Fibroblast of skin of left quadriceps (primary cell): Measurements from ENCODE around the gene PPM1H.
A peak's percentile ranks its signal among the peaks of the same experiment; 100 is the strongest.

Source experiments
- DNase-seq, 2 experiments: peaks; one replicate each; pipeline ENCODE4 v3.0.0-alpha.2; 2013; ENCODE audit warnings: low read depth in 2 of 2

Gene PPM1H

DNA sequence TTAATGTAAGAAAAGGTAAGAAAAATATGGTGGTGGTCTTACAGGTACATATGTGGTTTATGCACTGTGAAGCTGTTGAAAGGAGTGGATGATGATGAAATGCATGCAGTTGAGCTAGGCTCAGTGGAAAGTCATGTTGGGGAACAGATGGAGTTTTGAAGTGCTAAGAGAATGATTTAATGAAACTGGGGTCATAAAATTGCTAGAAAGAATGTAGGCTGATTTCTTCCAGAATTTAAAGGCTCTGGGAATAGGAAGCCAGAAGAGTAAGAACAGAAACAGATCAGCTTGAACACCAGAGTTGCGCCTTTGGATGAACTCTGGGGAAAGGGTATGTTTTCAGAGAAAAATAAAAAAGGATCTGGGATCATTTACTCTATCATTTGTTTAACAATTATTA is 321.9 kb downstream of the PPM1H start:
- peak; percentile 72 to 76 for DNase-seq

DNA sequence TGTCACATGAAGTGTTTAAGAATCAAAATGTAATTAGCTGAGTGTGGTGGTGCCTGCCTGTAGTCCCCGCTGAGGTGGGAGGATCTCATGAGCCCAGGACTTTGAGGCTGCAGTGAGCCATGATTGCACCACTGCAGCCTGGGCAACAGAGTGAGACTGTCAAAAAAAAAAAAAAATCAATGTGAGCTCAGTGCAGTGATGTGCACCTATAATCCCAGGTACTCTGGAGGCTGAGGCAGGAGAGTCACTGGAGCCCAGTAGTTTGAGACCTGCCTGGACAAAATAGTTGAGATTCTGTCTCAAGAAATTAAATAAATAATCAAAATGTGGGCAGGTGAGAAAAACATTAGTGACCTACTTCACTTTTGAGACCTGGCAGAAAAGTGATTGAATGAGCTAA is 328.3 kb downstream of the PPM1H start:
- DNase-seq, result no peak

DNA sequence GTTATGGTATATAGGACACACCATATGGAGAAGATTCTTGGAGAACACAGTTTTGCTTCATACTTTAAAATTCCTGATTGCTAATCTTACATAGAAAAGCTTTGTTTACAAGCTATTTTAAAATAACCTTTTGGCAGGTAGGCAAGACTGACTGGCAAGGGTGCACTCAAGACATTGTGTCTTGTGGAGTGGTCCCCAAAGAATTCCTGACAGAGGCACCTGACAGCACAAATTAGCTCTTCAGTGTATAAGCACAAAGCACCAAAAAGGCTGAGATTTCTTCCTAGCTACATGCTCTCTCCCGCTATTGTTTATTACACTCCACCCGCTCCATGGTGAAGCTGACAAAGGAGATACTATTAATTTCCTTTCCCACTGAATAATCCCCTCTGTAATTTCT is 329.0 kb downstream of the PPM1H start:
- no peak for DNase-seq

DNA sequence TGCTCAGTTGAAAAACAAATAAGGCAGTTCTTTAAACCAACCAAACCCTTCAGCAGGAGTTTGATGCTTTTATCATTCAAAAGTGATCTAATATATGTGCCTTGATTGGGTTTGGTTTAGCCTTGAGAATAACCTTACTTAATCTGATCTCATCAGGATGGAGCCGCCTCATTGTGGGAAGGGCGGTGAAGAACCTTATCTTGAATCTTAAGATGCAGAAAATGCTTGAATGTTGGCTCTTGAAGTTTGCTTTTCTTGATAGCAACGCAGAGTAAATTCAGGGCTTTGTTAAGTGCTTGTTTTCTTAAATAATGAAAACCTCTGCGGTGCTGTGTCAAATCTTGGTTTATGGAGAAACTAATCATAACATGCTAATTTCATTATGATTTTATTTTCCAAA is 330.1 kb downstream of the PPM1H start:
- DNase-seq, result no peak

DNA sequence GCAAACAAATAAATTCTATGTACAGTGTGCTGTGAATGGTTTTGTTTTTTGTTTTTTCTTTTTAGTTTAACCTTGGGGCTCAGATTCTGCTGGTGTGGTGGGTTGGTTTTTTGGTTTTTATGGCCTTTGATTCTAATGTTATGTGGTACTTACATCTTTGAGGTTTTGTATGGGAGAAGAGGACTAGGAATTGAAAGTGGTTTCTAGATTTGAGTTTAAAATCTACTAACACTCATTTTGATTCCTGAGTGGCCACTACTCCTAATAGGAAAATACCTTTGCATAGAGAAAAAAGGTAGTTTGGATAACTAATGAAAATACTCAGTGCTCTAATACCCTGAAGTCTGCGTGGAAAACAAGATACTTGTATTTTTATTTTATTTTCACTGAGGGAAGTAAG is 330.6 kb downstream of the PPM1H start:
- DNase-seq, result no peak

DNA sequence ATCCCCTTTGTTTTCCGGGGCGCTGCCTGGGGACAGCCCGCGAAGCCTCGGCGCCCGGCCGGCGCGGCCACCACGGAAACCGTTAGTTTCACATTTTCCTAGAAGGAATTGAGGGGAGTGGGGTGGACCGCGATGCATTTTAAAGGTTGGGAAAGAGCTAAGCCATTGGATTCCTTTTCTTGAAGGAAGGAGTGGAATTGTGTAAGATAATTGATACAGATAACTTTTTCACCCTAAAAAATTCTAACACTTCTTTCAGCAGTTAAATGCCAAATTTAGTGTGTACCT is 331.2 kb downstream of the PPM1H start:
- no peak for DNase-seq

DNA sequence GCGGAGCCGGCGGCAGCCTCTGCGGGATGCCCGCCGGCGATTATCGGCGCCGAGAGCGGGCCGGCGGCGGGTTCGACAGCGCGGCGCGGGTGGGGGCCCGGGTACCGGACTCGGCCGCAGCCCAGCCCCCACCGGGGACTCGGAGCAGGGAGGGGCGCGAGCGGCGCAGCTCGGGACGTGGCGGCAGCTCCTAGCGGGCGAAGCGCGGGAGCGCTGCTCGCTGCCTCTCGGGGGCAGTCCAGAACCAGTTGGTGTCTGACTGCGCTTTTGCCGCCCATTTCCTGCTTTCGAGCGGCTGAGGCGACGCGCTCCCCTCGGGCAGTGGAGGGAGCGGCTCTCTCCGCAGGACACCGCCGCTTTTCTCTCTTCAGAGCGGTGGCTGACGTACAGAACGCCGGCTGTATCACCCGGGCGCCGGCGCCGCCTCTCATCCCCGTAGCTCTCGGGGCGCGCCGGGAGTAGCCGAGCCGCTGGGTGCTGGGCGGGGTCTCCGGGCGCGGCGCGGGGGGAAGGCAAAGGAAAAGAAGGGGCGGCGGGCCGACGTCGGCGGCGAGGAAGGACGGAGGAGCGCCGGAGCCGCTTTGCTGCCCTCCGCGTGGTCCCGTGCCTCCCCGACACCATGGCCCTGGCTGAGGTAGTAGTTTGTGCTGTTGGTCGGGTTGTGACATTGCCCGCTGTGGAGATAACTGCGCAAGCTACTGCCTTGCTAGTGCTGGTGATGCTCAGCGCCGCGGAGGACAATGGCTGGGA is 331.7 kb downstream of the PPM1H start:
- DNase-seq, result peak; percentile 66 to 68

DNA sequence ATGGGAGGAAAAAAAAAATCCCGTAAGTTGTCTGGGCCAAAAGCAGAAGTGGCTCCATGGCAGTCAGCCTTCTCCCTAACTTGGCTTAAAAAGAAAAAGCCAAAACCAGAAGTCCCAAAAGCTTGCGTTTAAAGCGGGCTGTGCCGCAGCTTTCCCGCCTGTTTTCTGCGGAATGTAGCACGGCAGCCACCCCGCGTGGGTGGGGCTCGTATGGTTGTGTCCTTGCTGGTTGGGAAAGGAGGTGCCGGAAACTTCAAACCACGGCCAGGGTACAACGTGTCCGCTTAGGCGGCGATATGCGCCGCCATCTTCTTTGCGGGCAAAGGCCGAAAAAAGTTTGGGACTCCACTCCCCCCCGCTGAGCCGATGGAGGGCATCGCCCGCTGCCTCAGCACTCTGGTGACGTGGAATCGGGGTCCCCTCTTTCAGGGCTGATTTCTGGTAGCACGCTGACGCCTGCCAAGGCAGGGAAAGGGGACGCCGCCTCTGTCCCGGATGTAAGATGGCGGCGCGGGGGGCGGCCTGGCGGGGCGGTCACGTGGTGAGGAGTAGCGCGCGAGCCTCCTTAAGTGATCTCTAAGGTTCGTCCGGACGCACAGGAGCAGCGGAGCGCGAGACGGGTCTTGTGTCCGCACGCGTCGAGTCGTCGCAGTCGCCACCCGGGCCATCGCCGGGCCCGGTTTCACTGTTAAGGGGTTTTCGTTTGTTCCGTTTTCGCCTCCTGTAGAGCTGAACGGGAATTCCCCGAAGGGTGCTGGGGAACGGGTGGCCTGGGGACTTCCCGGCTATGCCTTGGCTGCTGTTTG is 332.5 kb downstream of the PPM1H start:
- peak; percentile 81 to 82 for DNase-seq

DNA sequence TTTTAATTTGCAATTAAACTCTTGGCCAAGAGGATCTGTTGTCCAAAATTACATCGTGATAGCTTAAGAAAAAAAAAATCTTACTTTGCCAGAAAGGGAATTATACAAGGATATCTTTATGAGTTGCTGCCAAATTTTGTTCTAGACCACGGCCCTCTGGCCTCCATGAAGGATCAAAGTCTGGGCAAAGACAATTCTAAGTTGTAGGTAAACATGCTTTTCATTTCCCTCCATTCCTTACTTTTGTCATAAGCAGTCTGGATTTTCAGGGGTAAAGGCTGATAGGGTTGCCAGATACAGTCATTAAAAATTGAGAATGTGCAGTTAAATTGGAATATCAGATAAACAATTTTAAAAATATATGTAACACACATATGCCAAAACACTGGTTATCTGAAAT is 333.2 kb downstream of the PPM1H start:
- no peak for DNase-seq

DNA sequence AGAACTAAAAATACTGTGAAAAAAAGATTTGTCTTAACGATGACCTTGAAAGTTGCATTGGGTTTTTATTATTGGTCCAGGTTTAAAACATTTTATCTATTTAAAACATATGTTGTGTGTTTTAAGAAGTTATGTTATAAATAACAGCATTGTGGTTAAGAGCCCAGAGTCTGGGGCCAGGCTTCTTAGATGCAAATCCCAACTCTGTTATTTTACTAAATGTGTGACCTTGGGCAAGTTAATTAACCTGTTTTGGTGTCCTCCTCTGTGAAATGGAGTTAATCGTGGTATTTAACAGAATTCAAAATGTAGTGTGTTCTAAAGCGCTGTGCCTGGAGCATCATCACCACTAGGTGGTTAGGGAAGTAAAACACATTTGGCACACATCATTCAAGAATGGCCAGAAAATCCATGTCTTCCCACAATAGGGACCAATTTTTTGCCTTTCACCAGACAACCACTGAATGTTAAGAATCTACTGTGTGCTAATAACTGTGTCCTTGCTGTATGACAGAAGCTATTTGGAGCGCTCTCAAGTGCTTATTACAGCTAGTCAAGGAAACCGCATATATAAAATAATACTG is 335.0 kb downstream of the PPM1H start:
- DNase-seq, result no peak

DNA sequence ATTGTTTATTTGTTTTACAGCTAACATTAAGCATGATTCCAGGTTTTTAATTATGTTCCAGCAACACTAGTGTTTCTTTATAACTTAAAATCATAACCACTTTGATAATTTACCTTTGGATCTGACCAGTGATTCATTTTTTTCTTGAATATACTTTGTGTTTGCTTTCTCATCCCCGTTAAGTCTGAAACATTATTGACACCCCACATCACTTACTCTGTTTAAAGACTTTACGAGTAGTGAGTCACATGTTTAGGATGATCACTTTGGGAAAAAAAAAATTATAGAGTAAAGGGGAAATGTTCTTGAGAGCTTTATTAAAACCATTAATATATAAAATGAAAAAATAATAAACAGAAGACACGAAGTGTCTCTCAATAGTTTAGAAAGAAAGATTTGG is 336.1 kb downstream of the PPM1H start:
- no peak for DNase-seq

DNA sequence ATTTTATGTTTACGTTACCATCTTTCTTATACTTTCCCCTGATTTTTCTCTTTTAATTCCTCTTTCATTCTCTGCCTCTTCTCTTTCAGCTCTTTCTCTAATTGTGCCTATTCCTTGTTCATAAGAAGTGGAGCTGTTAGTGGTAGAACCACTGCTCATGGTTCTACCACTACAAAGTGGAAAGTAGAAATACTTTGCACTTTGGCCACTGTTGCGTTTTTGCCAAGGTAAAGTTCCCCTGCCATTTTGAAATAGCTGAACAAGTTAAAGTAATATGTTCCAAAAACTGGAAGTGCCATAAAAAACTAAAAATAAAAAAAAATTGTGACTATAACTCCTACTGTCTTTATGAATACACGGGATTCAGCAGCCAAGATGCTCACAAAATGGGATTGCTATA is 337.7 kb downstream of the PPM1H start:
- no peak for DNase-seq
